Spleen (tissue), 7 donors: ENCODE data around the gene TRIM47.

ENCODE experiments used
- POLR2AphosphoS5 ChIP-seq, 3 donors: sonication (generic); formaldehyde crosslinking; IDR thresholded peaks; one replicate each; pipeline ENCODE4 v1.5.1; 2017; ENCODE audit warnings: antibody characterized with exemption in 3 of 3
- TF ChIP-seq, protein P1 (sequence below), 11 experiments: fragments of 200-600 bp in 7 of 11; fragments of 450-650 bp in 4 of 11; sonication (generic) in 4 of 11; IDR thresholded peaks in 8 of 11; conservative IDR thresholded peaks in 3 of 11; 1 replicate in 7 of 11; 2 replicates in 4 of 11; pipeline versions ENCODE4 v1.4.0 to v1.8.0; 2016 to 2021; ENCODE audit warnings: antibody characterized with exemption in 11 of 11, inconsistent platforms in 4 of 11, mild to moderate bottlenecking in 1 of 11
- donor health status: DM: no; HTN: no; CAD: no; lungs with moderate emphysema.
- donor health status: DM: no; HTN: no; CAD: no.
- donor health status: DM: no; HTN: no; CAD: no.

DNA sequence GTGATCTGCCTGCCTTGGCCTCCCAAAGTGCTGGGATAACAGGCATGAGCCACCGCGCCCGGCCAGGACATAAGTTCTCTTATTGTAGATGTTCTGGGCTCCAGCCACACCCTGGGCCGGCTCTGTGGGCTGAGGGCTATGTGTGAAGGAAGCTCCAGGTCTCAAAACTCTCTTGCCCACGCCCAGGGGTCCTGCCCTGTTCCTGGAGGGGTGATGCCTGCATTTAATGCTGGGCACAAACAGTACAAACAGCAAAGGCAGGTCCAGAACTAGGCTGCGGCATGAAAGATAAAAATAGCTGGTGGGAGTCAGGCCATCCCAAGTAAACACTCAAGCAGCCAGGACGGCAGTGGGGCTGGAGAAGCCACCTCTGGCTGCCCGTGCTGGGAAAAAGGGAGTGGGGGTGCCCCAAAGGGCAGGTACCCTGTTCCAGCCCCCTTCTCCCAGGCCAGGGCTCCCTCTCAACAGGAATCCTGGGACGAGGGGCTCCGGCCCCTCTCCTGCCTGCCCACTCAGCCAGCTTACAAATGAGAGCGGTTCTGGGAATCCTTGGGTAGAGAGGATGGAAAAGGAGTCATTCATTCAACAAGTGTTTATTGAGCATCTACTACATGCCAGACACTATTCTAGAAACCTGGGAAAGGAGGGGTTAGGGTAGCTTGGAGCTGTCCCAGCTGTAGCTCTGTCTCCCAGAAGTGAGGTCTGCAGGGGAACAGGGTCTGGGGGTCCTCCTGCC lies 4.6 kb downstream of the TRIM47 start:
- TF ChIP-seq, protein P1, sequence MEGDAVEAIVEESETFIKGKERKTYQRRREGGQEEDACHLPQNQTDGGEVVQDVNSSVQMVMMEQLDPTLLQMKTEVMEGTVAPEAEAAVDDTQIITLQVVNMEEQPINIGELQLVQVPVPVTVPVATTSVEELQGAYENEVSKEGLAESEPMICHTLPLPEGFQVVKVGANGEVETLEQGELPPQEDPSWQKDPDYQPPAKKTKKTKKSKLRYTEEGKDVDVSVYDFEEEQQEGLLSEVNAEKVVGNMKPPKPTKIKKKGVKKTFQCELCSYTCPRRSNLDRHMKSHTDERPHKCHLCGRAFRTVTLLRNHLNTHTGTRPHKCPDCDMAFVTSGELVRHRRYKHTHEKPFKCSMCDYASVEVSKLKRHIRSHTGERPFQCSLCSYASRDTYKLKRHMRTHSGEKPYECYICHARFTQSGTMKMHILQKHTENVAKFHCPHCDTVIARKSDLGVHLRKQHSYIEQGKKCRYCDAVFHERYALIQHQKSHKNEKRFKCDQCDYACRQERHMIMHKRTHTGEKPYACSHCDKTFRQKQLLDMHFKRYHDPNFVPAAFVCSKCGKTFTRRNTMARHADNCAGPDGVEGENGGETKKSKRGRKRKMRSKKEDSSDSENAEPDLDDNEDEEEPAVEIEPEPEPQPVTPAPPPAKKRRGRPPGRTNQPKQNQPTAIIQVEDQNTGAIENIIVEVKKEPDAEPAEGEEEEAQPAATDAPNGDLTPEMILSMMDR (IDR thresholded peaks at IDR 0.05 in 8 of 11, conservative IDR thresholded peaks at IDR 0.05 in 3 of 11): no peak
- TF ChIP-seq POLR2AphosphoS5 (IDR thresholded peaks at IDR 0.05): no peak
